GM18519 (cell line): Measurements from ENCODE around the gene GDF10.

ENCODE experiments used
- ATAC-seq: cut with Tn5 transposase; IDR thresholded peaks from one replicate; pipeline ENCODE4 v1.9.1; 2021; ENCODE audit warnings: mild to moderate bottlenecking, moderate library complexity; ENCODE audit not compliant: unreplicated experiment, low FRiP score

Gene GDF10

DNA sequence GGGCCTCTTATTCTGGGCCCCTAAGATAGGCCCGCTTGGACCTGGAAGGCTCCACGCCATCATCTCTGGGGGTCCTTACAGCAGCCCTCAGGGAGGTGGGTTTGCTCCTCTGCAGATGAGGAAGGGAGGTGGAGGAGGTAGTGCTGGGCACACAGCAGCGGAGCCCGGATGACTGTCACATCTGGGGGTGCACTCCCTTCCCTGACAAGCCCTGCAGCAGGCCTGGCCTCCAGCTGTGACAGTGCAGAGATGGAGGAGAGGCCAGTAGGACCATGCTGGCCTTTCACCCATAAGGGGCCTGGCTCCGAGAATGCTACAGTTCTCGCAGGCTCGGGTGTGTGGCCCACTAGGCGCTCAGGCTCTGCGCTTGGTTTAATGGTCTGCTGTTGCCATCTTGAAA lies 31.5 kb downstream of the GDF10 start:
- ATAC-seq: no peak

DNA sequence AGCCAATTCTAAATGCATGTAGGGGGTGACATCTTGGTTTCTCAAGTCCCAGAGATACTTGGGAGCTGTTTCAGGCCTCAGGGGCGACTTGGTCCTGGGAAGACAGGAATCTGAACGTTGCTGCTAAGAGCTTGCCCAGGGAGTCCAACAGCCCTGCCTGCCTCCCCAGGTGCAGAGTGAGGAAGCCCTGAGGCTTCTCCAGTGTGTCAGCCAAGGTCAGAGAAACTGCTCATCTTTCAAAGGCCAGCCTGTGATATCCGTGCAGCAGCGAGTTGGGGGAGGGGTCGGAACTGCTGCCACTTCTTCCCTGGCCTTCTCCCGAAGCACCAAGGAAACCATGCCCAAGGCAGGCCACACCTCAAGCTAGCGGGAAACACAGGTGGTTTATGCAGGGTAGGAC lies 32.0 kb downstream of the GDF10 start:
- no peak for ATAC-seq

GRCh38 chr10:47332371-47332770 lies 32.4 kb downstream of the GDF10 start:
- no peak for ATAC-seq

DNA sequence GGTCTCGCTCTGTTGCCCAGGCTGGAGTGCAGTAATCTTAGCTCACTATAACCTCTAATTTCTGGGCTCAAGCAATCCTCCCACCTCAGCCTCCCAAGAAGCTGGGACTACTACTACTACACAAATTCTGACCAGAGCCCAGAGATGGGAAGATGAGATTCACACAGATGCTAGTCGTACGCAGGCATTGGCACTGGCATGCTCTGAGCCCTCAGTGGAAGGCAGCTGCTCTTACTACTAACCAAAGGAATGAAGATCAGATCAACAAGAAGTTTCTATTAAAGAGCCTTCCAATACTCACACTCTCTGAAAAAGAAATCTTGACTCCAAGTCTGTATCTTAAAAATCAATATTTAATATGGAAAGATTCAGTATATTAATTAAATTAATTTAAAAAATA lies 32.9 kb downstream of the GDF10 start:
- ATAC-seq: no peak

DNA sequence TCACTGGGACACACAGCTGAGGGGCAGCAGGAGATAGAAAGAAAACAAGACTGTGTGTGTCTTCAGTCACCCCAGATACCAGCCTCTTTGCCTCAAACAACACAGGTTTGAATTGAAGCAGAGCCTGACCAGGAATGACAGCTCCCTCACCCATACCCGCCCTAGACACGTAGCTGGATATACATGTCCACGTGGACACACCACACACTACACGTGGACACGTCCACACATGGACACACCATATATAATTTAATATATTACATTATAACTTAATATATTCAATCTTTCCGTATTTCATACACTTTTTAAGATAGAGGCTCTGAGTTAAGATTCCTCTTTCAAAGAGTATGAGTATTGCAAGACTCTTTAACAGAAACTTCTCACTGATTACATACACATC lies 33.5 kb downstream of the GDF10 start:
- ATAC-seq: no peak

DNA sequence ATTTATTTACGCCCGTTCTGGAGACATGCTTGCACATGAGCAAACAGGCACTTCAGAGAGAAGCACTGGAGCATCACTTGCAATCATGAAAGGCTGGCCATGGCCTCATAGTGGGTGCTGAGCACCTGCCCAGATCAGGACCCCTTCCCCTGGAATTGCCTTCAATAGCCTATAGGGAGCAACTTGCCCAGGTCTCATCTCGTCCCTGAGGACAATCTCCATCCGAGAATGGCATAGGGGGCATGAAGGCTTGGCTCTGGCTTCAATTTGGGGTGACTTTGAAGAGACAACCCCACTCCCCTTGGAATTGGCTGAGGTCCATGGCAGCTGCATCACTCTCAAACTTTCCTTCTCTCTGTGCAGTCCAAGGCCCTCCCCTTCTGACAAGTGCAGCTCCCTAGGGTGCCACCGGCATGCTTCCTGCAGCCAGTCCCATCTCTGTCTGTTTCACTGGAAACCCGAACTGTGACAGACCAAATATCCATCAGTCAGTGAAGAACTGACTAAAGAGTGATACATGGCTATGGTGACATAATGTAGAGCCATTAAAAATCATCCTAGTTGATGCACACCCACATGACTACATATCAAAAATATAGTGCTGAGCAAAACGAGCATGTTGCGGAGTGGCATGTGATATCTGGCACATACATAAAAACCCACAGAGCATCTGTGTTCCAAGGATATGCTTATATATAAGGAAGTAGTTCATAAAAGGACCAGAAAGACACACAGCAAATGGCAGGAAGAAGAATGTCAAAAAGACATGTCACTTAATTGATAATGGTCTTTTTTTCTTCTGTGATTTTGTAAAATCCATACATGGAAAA lies 34.7 kb downstream of the GDF10 start:
- no peak for ATAC-seq

- no peak for ATAC-seq
Observed at GRCh38 chr10:47335906-47336305, 35.9 kb downstream of the GDF10 start.

DNA sequence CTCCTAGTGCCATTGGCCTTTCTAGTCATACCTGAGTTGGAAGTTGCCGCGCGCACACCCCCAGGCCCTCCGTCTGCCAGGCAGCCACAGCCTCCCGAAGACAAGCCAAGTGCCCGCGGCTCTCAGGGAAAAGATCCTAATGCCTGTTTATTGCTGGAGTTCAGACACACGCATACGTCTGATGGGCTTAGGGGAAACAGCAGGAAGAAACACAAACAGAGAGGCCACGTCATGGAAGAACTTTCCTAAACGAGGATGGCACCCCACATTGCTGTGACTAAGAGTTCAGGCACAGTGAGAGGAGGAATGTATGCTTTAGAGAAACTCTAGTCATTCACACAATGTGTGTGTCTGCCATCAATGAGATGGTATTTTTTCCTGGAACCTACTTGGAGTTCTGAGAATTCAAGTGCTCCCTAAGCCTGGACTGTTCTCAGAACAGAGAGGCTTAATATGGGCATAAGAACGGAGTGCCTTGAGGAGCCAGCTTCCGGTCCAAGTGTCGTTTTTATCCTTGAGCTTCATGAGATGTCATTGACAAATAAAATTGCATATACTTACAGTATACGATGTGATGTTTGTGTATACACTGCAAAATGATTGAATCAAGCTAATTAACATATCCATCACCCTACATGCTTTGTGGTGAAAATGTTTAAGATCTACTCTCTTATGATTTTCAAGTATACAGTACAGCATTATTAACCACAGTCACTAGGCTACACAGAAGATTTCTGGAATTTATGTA lies 36.6 kb downstream of the GDF10 start:
- ATAC-seq: no peak

DNA sequence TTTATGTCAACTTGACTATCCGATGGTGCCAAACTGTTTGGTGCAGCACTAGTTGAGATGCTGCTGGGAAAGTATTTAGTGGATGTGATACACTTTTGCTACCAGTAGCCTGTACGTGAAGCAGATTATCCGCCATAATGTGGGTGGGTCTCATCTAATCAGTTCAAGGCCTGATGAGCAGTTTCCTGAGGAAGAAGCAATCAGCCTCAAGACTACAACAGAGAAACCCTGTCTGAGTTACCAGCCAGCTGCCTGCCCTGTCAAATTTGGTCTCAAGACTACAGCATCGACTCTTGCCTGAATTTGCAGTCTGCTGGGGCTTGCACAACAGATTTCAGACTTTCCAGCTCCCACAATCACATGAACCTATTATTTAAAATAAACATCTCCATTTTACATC lies 37.3 kb downstream of the GDF10 start:
- ATAC-seq: no peak

DNA sequence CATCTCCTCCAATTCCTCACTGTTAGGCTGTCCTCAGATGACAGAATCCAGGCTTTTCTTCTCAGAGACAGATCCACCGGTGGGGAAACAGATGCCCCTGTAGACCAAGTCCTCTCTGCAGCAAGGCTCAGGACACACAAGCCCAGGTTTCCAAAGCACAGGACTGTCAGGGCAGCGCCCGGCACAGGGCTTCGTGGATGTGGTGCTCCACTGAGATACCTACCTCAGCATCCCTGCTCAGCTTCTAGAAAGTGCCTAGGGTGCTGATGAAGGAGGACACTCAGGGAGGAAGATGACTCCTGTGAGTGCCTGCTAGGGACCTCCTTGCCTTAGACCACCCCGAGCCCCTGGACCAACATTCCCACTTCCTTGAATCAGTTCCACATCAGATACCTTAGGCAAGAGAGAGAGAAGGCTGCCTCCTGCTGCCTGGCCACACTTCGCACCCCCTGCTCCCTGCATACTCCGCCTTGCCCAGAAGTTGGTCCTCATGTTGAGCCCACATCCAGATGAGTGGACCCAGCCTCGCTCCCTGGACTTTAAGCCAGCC lies 39.3 kb downstream of the GDF10 start:
- ATAC-seq: no peak

DNA sequence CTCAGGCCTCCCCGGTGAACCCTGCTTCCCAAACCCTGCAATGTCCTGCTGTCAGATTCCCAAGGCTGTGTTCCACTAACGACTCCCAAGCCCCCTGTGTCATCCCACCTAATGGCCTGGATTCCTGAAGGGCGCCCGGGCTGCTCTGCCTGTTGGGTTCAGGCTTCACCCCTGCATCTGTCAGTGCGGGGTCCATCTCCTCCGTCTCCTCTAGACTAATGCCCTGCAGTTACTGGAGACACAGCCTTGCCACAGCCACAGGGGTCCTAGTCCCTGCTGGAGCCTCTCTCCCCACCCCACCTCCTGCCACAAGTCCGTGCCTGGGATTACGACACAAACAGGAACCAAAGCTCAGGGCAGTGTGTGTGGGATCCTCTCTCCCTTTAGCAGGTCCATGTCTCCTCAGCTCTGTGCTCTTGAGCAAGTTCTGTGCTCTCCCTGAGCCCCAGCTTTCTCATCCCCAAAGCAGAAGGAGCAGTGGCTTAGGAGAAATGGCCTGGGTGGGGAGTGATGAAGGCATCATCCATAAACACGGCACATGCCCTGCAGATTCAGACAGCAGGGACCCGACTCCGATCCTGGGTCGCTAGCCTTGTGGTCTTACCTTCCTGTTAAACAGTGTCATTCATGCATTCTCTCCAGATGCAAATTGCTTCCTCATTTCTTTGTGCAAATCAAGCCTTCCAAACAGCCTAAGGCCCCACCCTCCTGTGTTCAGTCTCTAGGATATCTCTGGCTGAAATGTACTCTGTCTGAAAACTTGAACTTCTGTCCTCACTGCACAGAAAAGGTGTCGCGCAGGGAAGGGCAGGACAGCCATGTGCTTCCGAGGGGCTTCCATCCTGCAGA lies 40.0 kb downstream of the GDF10 start:
- ATAC-seq: no peak

GRCh38 chr10:47340608-47341170 lies 40.7 kb downstream of the GDF10 start:
- no peak for ATAC-seq

- ATAC-seq: no peak
Observed at GRCh38 chr10:47344996-47345870, 45.2 kb downstream of the GDF10 start.

DNA sequence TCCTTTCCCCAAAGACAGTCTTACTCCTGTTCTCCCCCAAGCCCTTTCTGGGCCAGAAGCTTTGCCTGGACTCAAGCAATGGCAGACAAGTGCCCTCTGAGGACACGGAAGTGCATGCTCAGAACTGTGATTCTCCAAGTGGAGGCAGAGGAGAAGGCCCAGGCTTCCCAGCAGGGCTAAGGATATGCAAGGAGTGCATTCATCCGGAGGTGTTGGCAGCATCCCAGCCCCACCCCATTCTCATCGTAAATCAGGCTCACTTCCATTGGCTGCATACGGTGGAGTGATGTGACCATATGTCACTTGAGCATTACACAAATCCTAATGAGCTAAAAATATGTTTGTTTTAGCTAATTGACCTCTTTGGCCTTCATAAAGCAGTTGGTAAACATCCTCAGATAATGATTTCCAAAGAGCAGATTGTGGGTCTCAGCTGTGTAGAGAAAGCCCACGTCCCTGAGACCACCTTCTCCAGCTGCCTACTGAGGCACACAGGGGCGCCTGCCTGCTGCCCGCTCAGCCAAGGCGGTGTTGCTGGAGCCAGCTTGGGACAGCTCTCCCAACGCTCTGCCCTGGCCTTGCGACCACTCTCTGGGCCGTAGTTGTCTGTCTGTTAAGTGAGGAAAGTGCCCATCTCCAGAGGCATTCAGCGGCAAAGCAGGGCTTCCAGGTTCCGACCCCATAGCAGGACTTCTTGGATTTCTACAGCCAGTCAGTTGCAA lies 46.7 kb downstream of the GDF10 start:
- no peak for ATAC-seq

GRCh38 chr10:47347303-47347675 lies 47.3 kb downstream of the GDF10 start:
- ATAC-seq: no peak

DNA sequence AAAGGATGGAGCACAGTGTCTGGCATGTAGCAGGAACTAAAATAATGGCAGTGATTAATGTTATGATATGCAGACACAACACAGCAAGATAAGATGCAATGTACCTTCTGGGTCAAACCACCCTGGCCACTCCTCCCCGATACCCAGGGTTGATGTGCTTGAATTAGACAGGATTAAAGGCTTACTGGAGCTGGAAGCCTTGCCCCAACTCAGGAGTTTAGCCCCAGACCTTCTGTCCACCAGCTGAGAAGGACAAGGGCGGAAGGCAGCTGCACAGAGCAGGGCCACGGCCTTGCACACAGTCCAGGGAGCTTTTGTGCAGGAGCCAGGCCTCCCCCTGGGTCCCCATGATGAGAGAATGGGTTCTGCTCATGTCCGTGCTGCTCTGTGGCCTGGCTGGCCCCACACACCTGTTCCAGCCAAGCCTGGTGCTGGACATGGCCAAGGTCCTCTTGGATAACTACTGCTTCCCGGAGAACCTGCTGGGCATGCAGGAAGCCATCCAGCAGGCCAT lies 48.2 kb downstream of the GDF10 start, which contains the start of gene RBP3:
RBP3 (plus strand) TSS at position 226 of the 514 bp plus-strand sequence; CDS start at position 348, 122 bp downstream.
- ATAC-seq: no peak

GRCh38 chr10:47348661-47349470 lies 48.9 kb downstream of the GDF10 start:
- ATAC-seq: no peak

DNA sequence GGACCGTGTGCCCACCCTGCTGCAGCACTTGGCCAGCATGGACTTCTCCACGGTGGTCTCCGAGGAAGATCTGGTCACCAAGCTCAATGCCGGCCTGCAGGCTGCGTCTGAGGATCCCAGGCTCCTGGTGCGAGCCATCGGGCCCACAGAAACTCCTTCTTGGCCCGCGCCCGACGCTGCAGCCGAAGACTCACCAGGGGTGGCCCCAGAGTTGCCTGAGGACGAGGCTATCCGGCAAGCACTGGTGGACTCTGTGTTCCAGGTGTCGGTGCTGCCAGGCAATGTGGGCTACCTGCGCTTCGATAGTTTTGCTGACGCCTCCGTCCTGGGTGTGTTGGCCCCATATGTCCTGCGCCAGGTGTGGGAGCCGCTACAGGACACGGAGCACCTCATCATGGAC lies 49.5 kb downstream of the GDF10 start:
- ATAC-seq: no peak
